GM12878 (cell line): ENCODE data around the gene ZSCAN5C. TPM values are rescaled to one million over a fixed set of nuclear protein-coding genes. Genes with fewer than 3 reads are reported as not detected.

Experiments
- ATAC-seq: fragments of 200-7000 bp; cut with Tn5 transposase; 3 replicates; pipeline ENCODE4 v1.9.1; 2020; ENCODE audit warnings: mild to moderate bottlenecking, moderate library complexity
- BruUV-seq: library from RNA; stranded (reverse); fragments of 400-500 nt; replicated peaks from 2 replicates; lab custom pipeline; 2021; lab: Mats Ljungman, UMichigan
- CTCF ChIA-PET: fragments of 300-600 bp; sonication (Branson Sonifier 250); formaldehyde crosslinking; extraction: SDS; loops from one replicate; lab custom pipeline; 2021; ENCODE audit warnings: inconsistent platforms; lab: Yijun Ruan, JAX
- POLR2A ChIA-PET: fragments of 350-600 bp; formaldehyde crosslinking; extraction: SDS; loops from one replicate; lab custom pipeline; 2021; ENCODE audit warnings: inconsistent platforms; lab: Charles Lee
- RAD21 ChIA-PET: fragments of 300-600 bp; sonication (Branson Sonifier 250); formaldehyde crosslinking; loops from one replicate; lab custom pipeline; 2023; ENCODE audit warnings: antibody characterized with exemption; ENCODE audit not compliant: unreplicated experiment; lab: Charles Lee
- SMC1A ChIA-PET: fragments of 300-600 bp; sonication (Branson Sonifier 250); formaldehyde crosslinking; loops from one replicate; lab custom pipeline; 2023; ENCODE audit not compliant: unreplicated experiment, uncharacterized antibody; lab: Charles Lee
- DNase-seq: peaks from one replicate; pipeline ENCODE4 v3.0.0-alpha.2; 2011; ENCODE audit warnings: low read depth, low spot score
- FAIRE-seq: peaks from 3 replicates; lab custom pipeline; 2011; peaks lifted over from hg19 to GRCh38; lab: Jason Lieb, UNC
- H2AFZ ChIP-seq: 2 replicates; pipeline ENCODE4 v1.6.0; 2011; ENCODE audit warnings: low read depth, low read length, control low read depth; ENCODE audit not compliant: control insufficient read depth
- H3K27ac ChIP-seq: 2 replicates; pipeline ENCODE4 v1.5.1; 2011; ENCODE audit warnings: control low read depth; ENCODE audit not compliant: control insufficient read depth, insufficient read depth
- H3K27me3 ChIP-seq, 2 experiments: replicated peaks in 1 of 2; 2 replicates each; pipeline versions ENCODE4 v1.6.0 to v1.6.1; 2011; ENCODE audit warnings: low read length in 1 of 2; ENCODE audit not compliant: control insufficient read depth in 2 of 2, insufficient read depth in 2 of 2
- H3K36me3 ChIP-seq, 2 experiments: 2 replicates each; pipeline ENCODE4 v1.5.1; 2011; ENCODE audit warnings: low read length in 1 of 2; ENCODE audit not compliant: control insufficient read depth in 2 of 2, insufficient read depth in 2 of 2
- H3K4me1 ChIP-seq: 2 replicates; pipeline ENCODE4 v1.6.1; 2011; ENCODE audit warnings: mild to moderate bottlenecking, low read length, moderate library complexity, mixed read lengths; ENCODE audit not compliant: control insufficient read depth, insufficient read depth
- H3K4me2 ChIP-seq: 2 replicates; pipeline ENCODE4 v1.6.0; 2011; ENCODE audit warnings: control low read depth; ENCODE audit not compliant: control insufficient read depth, insufficient read depth
- H3K4me3 ChIP-seq: fragments of 200-600 bp; sonication (generic); 2 replicates; pipeline ENCODE4 v1.5.1; 2016
- H3K79me2 ChIP-seq: 2 replicates; pipeline ENCODE4 v1.6.0; 2011; ENCODE audit warnings: low read length; ENCODE audit not compliant: control insufficient read depth, insufficient read depth
- H3K9ac ChIP-seq: 2 replicates; pipeline ENCODE4 v1.8.0; 2011; ENCODE audit warnings: low read length, control low read depth, mixed read lengths; ENCODE audit not compliant: control insufficient read depth, insufficient read depth
- H3K9me3 ChIP-seq: replicated peaks from 3 replicates; pipeline ENCODE4 v1.5.1; 2011; ENCODE audit warnings: mild to moderate bottlenecking, low read length; ENCODE audit not compliant: control insufficient read depth, insufficient read depth
- H4K20me1 ChIP-seq: 2 replicates; pipeline ENCODE4 v1.6.0; 2011; ENCODE audit not compliant: control insufficient read depth, insufficient read depth
- BCL11A ChIP-seq: IDR thresholded peaks from 2 replicates; pipeline ENCODE4 v1.6.1; 2011; ENCODE audit warnings: low read depth, low read length
- CBX3 ChIP-seq: fragments of 200-600 bp; sonication (generic); IDR thresholded peaks from 2 replicates; pipeline ENCODE4 v1.6.1; 2016; ENCODE audit warnings: low read depth, borderline replicate concordance
- CEBPZ ChIP-seq: fragments of 150-350 bp; IDR thresholded peaks from 2 replicates; pipeline ENCODE4 v1.6.1; 2016; ENCODE audit warnings: low read depth, low read length
- E2F4 ChIP-seq: IDR thresholded peaks from 2 replicates; pipeline ENCODE4 v1.6.1; 2012; ENCODE audit warnings: low read depth, low read length, improper control_type of control experiment
- EP300 ChIP-seq, 2 experiments: fragments of 150-350 bp in 1 of 2; IDR thresholded peaks; 2 replicates each; pipeline ENCODE4 v1.6.1; 2011 to 2012; ENCODE audit warnings: low read depth in 2 of 2, low read length in 2 of 2, borderline replicate concordance in 1 of 2, improper control_type of control experiment in 1 of 2, inconsistent platforms in 1 of 2; ENCODE audit not compliant: control insufficient read depth in 1 of 2
- JUND ChIP-seq: IDR thresholded peaks from 2 replicates; pipeline ENCODE4 v1.6.1; 2012; ENCODE audit warnings: low read depth, mild to moderate bottlenecking, low read length, improper control_type of control experiment, moderate library complexity
- KDM1A ChIP-seq: fragments of 200-600 bp; sonication (generic); IDR thresholded peaks from 2 replicates; pipeline ENCODE4 v1.6.1; 2016; ENCODE audit warnings: borderline replicate concordance
- MEF2B ChIP-seq: fragments of 450-650 bp; IDR thresholded peaks from 2 replicates; pipeline ENCODE4 v1.6.1; 2018; ENCODE audit warnings: mild to moderate bottlenecking, moderate library complexity; ENCODE audit not compliant: partially characterized antibody, poor library complexity, severe bottlenecking
- MYB ChIP-seq: fragments of 150-350 bp; IDR thresholded peaks from 2 replicates; pipeline ENCODE4 v1.6.1; 2014; ENCODE audit warnings: mild to moderate bottlenecking, low read depth, low read length, borderline replicate concordance
- MYC ChIP-seq: IDR thresholded peaks from 2 replicates; pipeline ENCODE4 v1.6.1; 2011; ENCODE audit warnings: mild to moderate bottlenecking, low read length, moderate library complexity, inconsistent platforms; ENCODE audit not compliant: insufficient read depth, insufficient replicate concordance, insufficient read length, severe bottlenecking
- SIN3A ChIP-seq: IDR thresholded peaks from 2 replicates; pipeline ENCODE4 v1.6.1; 2012; ENCODE audit warnings: low read depth, low read length, improper control_type of control experiment
- SMAD5 ChIP-seq: IDR thresholded peaks from 2 replicates; pipeline ENCODE4 v1.6.1; 2016; ENCODE audit warnings: antibody characterized with exemption, low read depth
- SUPT20H ChIP-seq: IDR thresholded peaks from 2 replicates; pipeline ENCODE4 v1.6.1; 2011; ENCODE audit warnings: low read depth, mild to moderate bottlenecking, low read length, moderate library complexity, borderline replicate concordance; ENCODE audit not compliant: control insufficient read depth
- TBL1XR1 ChIP-seq: IDR thresholded peaks from 2 replicates; pipeline ENCODE4 v1.6.1; 2012; ENCODE audit warnings: low read depth, low read length, improper control_type of control experiment
- WRNIP1 ChIP-seq: IDR thresholded peaks from 2 replicates; pipeline ENCODE4 v1.6.1; 2011; ENCODE audit warnings: low read depth, low read length, improper control_type of control experiment, borderline replicate concordance
- ZBTB11 ChIP-seq: fragments of 450-650 bp; formaldehyde crosslinking; IDR thresholded peaks from 2 replicates; pipeline ENCODE4 v1.5.0; 2022; ENCODE audit warnings: mild to moderate bottlenecking, missing genetic modification characterization
- WGBS: methylation state at CpG from one replicate; pipeline ENCODE4 v1.1.6; 2016; ENCODE audit warnings: low lambda C conversion rate; ENCODE audit not compliant: insufficient replicate concordance, insufficient coverage; ENCODE audit errors: missing lambda C conversion rate; 5-methylcytosine and 5-hydroxymethylcytosine counted together
- in situ Hi-C: fragments of 300-500 bp; cut with MboI; formaldehyde crosslinking; loops from 9 replicates; pipeline ENCODE4 v1.14.3; 2018; ENCODE audit warnings: mixed read lengths
- intact Hi-C: fragments of 100-400 bp; cut with micrococcal nuclease; formaldehyde crosslinking; loops from one replicate; pipeline ENCODE4 v1.14.2; 2022; ENCODE audit not compliant: unreplicated experiment
- polyA plus RNA-seq, 11 experiments: library from polyadenylated mRNA; depleted of rRNA in 4 of 11; unstranded in 6 of 11; stranded (reverse) in 5 of 11; fragments of >200 nt; fragmentation: Nextera tagmentation in 4 of 11; fragmentation: Illumina TruSeq in 1 of 11; extraction: Ambion mirVana in 4 of 11; extraction: Trizol in 1 of 11; gene quantifications; 1 replicate in 1 of 11; 2 replicates in 10 of 11; pipeline versions ENCODE4 v1.2.1 to v1.2.3, GENCODE V29; 2011 to 2016; ENCODE audit warnings: inconsistent platforms in 2 of 11, missing spikeins in 2 of 11, low read depth in 1 of 11
- total RNA-seq, 4 experiments: library from RNA; depleted of rRNA in 3 of 4; stranded (reverse); fragments of >200 nt in 3 of 4; fragmentation: Illumina TruSeq in 1 of 4; extraction: Trizol in 1 of 4; gene quantifications; 2 replicates each; pipeline versions ENCODE4 v1.2.1 to v1.2.3, GENCODE V29; 2013 to 2021

ZSCAN5C gene
- total and polyA plus RNA-seq, 10 of the 15 experiments (the other 5 are each of a cell fraction or from before 2014, with no cell fraction given), result not detected

GRCh38 chr19:56221851-56222250, 19.8 kb downstream of the ZSCAN5C start:
- H3K9me3 ChIP-seq, result no peaks in the 10 kb centered on the region
- CTCF ChIA-PET, result no interaction called here
- no peaks in the 10 kb centered on the region for H3K79me2 ChIP-seq
- intact Hi-C loops (no loop called here), in situ Hi-C loops (no loop called here)
- RAD21 ChIA-PET, result no interaction called here
- H2AFZ ChIP-seq, result no peak overlapping the region
- POLR2A ChIA-PET, result no interaction called here
- H4K20me1 ChIP-seq, result no peaks in the 10 kb centered on the region
- DNase-seq (no peak), FAIRE-seq (no peak), ATAC-seq (no peak)
- no peak overlapping the region for H3K27ac ChIP-seq
- no peak overlapping the region for H3K9ac ChIP-seq
- H3K36me3 ChIP-seq, result no peaks in the 10 kb centered on the region; a peak in 1 of 4 replicates
- no peak overlapping the region for H3K4me3 ChIP-seq
- 82% methylated on average over 14 of the region's 14 CpGs for WGBS
- H3K4me1 ChIP-seq, result no peaks in the 10 kb centered on the region
- H3K4me2 ChIP-seq, result no peak overlapping the region
- BruUV-seq, result no TSS peak
- SMC1A ChIA-PET, result no interaction called here
- no peaks in the 10 kb centered on the region for H3K27me3 ChIP-seq
- TF ChIP-seq MEF2B, result no peak
- TF ChIP-seq WRNIP1, result no peak
- TF ChIP-seq SIN3A, result no peak
- TF ChIP-seq E2F4, result no peak
- TF ChIP-seq MYB, result no peak
- TF ChIP-seq BCL11A, result no peak
- no peak for TF ChIP-seq KDM1A
- no peak for TF ChIP-seq JUND
- no peak for TF ChIP-seq TBL1XR1
- TF ChIP-seq CBX3, result no peak
- no peak for TF ChIP-seq CEBPZ
- TF ChIP-seq MYC, result no peak
- TF ChIP-seq EP300 (IDR thresholded peaks at IDR 0.05; ENCODE audit: borderline replicate concordance in 1 of 2, control insufficient read depth in 1 of 2, low read depth in 2 of 2, low read length in 2 of 2), result no peak
- TF ChIP-seq SMAD5, result no peak
- no peak for TF ChIP-seq SUPT20H
- TF ChIP-seq ZBTB11, result no peak
